ENCODE measurements around the gene PLAAT3.
"Not testable (repeated sequence)": the region's sequence is repeated elsewhere in the genome, so short reads cannot be mapped to it uniquely, and the experiment has no call there.

Gene PLAAT3
- 1.4 to 14.5 (median 7.4) reads per million in 9 experiments for total RNA-seq

DNA sequence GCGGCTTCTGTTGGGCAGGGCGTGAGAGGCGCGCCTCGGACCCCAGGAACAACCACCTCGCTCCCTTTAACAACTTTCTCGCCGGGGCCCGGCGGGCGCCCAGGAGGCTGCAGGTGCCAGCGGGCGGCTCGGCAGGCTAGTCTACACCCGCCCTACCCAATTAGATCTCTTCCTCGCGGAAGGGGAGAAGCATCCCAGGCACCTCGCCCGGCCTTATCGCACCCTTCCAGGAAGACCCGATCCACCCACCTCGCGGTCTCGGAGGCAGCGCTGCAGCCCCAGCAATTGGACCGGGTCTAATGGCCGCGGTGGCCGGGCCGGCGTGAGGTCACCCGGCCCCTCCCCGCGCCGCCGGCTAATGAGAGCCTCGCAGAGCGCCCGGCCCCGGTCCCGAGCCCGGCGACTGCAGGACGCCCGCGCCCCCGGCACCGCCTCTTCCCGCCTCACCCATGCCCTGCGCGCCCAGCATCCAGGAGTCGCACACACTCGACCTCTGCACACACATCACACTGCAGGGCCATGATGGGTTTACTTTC is at the start of gene PLAAT3:
TSS of gene PLAAT3 (minus strand) at position 298 of the 536 bp plus-strand sequence. CDS start 419 bp downstream, outside the sequence.
- H3K9me3 Mint-ChIP-seq, result no peaks in the 10 kb centered on the region
- DNase-seq (peak; percentile 29 to 33 (median 32)), ATAC-seq (replicated peaks) (peak; percentile 65)
- H3K36me3 Mint-ChIP-seq (ENCODE audit: insufficient read depth), result peaks cover 20% of the 10 kb centered on the region
- peaks cover 22 to 30% of the 10 kb centered on the region in 2 donors for H3K4me1 Mint-ChIP-seq (ENCODE audit: low read depth in 2 of 2)
- H3K27me3 Mint-ChIP-seq, result no peaks in the 10 kb centered on the region
- peak within 1 kb of the TSS; percentile 92 to 93 for H3K4me3 Mint-ChIP-seq
- H3K27ac Mint-ChIP-seq, result peak within 1 kb of the TSS; percentile 96 to 97

DNA sequence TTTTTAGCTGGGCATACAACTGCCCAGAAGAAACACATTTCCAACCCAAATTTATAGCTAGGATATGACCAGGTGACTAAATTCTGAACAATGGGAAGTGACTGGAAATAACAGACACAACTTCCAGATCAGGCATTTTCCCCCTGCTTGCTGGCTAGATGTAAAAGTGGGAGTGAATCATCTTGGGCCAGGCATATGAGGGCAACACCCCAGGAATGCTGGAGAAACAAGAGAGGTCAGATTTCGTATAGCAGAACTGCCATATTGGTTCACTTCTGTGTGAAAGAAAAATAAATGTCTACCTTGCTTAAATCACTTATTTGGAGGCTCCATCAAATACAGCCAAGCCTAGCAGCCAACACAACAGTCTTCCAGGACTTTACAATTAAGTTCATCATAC is 49.6 kb upstream of the PLAAT3 start:
- DNase-seq (no peak), ATAC-seq (replicated peaks) (no peak)
- Mint-ChIP-seq H3K9me3 (no peaks in the 10 kb centered on the region), H3K27me3 (no peaks in the 10 kb centered on the region), H3K4me1 (ENCODE audit: low read depth in 2 of 2) (peaks cover 20 to 31% of the 10 kb centered on the region in 2 donors), H3K36me3 (ENCODE audit: insufficient read depth) (no peaks in the 10 kb centered on the region), H3K27ac (peak overlapping the region in 1 of 2 donors; percentile 52), H3K4me3 (no peak overlapping the region)

DNA sequence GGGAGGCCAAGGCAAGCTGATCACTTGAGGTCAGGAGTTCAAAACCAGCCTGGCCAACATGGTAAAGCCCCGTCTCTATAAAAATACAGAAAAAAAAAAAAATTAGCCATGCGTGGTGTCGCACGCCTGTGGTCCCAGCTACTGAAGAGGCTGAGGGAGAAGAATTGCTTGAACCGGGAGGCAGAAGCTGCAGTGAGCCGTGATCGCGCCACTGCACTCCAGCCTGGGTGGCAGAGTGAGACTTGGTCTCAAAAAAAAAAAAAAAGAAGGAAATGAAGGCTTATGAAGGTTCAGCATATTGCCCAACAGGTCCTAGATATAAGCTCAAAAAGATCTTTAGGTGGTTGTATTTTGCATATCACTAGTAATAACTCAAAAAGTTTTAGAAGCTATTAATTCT is 46.7 kb upstream of the PLAAT3 start:
- Mint-ChIP-seq H3K36me3 (ENCODE audit: insufficient read depth) (peaks cover 21% of the 10 kb centered on the region), H3K4me1 (ENCODE audit: low read depth in 2 of 2) (peaks cover 16 to 25% of the 10 kb centered on the region in 2 donors), H3K27ac (peak overlapping the region; percentile 9 to 33), H3K4me3 (no peak overlapping the region), H3K27me3 (no peaks in the 10 kb centered on the region), H3K9me3 (no peaks in the 10 kb centered on the region)
- ATAC-seq (replicated peaks) (no peak), DNase-seq (no peak)

DNA sequence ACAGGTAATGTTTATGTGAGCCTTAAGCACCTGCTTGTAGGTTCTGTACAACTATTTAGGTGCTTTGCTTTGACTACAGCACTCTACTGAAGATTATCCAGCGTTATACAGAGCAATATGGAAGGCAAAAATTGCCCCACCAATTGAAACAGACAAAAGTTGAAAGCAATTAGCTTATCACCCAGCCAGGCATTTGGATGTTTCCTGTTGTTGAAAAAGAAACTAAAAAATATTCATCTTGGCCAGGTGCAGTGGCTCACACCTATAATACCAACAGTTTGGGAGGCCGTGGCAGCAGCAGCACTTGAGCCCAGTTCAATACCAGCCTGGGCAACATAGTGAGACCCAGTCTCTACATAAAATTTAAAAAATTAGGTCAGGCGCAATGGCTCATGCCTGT is 38.4 kb upstream of the PLAAT3 start:
- Mint-ChIP-seq H3K4me1 (ENCODE audit: low read depth in 2 of 2) (peaks cover 4% of the 10 kb centered on the region in 2 donors), H3K36me3 (ENCODE audit: insufficient read depth) (peaks cover 50% of the 10 kb centered on the region), H3K9me3 (no peaks in the 10 kb centered on the region), H3K4me3 (no peak overlapping the region), H3K27ac (peak overlapping the region in 1 of 2 donors; percentile 73), H3K27me3 (no peaks in the 10 kb centered on the region)
- DNase-seq (no peak), ATAC-seq (replicated peaks) (no peak)

DNA sequence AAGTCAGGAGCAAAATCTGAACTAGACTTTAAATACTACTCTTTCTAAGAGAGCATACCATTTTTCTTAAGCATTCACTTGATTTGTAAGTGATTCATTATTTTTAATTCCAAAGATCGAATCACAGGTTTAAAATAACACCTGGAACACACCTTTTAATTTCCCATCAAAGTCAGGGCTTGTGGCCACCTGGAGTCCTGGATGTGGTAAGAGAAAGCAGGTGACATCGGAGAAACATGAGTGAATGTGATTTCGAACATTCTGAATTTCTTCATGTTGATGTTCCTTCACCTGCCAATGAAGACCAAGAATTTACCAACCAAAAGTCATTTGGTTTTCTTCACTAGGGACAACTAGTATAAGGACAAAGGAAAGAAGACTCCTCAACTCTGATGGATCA is 29.0 kb upstream of the PLAAT3 start:
- Mint-ChIP-seq H3K4me1 (ENCODE audit: low read depth in 2 of 2) (peaks cover 7 to 15% of the 10 kb centered on the region in 2 donors), H3K27ac (no peak overlapping the region), H3K36me3 (ENCODE audit: insufficient read depth) (peaks cover 52% of the 10 kb centered on the region), H3K9me3 (no peaks in the 10 kb centered on the region), H3K27me3 (no peaks in the 10 kb centered on the region), H3K4me3 (no peak overlapping the region)
- no peak for DNase-seq
- ATAC-seq (replicated peaks), result no peak

DNA sequence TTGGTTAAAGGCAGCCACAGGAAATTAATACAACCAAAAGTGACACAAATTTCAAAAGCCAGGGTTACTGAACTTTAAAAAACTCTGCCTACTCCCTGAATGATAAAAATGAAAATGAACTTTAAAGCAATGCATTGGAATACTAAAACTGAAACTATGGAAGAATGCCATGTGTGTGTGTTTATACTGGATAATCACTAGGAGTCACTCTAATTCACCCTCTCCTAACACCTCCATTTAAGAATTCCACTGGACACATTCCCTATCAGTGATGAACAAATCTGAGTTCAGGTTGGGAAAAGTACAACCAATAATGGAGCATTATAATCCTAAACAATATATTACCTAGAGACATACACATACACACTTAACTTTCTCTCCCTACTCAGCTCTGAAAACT is 27.5 kb upstream of the PLAAT3 start:
- no peak for ATAC-seq (replicated peaks)
- no peak for DNase-seq
- peaks cover 46% of the 10 kb centered on the region for H3K36me3 Mint-ChIP-seq (ENCODE audit: insufficient read depth)
- no peaks in the 10 kb centered on the region for H3K27me3 Mint-ChIP-seq
- no peaks in the 10 kb centered on the region for H3K9me3 Mint-ChIP-seq
- H3K4me3 Mint-ChIP-seq, result no peak overlapping the region
- H3K4me1 Mint-ChIP-seq (ENCODE audit: low read depth in 2 of 2), result peaks cover 7 to 15% of the 10 kb centered on the region in 2 donors
- peak overlapping the region; percentile 44 to 61 for H3K27ac Mint-ChIP-seq

DNA sequence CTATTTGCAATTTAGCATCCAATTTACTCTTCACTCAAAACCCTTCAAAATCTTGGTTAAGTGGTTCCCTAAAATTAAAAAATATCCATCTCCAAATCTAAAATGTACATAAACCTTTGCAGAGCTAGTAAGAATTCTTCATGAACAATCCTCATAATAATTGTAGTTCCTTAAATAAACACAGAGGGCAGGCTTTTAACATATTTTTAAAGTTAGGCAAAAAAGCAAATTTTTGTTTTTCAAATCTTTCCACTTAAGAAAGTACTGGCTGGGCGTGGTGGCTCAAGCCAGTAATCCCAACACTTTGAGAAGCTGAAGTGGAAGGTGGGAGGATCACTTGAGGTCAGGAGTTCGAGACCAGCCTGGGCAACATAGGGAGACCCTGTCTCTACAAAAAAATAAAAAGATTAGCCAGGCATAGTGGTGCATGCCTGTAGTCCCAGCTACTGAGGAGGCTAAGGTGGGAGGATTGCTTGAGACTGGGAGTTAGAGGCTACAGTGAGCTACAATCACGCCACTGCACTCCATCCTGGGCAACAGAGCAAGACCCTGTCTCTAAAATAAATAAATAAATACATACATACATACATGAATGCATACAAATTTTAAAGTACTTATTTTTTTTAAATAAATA is 25.1 kb upstream of the PLAAT3 start:
- ATAC-seq (replicated peaks), result no peak
- no peak for DNase-seq
- Mint-ChIP-seq H3K9me3 (no peaks in the 10 kb centered on the region), H3K36me3 (ENCODE audit: insufficient read depth) (peaks cover 49% of the 10 kb centered on the region), H3K4me1 (ENCODE audit: low read depth in 2 of 2) (peaks cover 9 to 19% of the 10 kb centered on the region in 2 donors), H3K27me3 (no peaks in the 10 kb centered on the region), H3K4me3 (no peak overlapping the region), H3K27ac (peak overlapping the region in 1 of 2 donors; percentile 83)

DNA sequence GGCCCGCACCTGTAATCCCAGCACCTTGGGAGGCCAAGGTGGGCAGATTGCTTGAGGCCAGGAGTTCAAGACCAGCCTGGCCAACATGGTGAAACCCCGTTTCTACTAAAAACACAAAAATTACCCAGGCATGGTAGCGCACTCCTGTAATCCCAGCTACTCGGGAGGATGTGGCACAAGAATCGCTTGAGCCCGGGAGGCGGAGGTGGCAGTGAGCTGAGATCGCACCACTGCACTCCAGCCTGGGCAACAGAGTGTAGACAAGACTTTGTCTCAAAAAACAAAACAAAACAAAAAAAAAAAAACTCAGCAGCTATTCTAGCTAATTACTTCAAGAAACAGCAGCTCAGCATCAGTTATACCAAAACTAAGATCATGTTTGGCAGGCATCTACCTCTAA is 24.2 kb upstream of the PLAAT3 start:
- Mint-ChIP-seq H3K36me3 (ENCODE audit: insufficient read depth) (peaks cover 58% of the 10 kb centered on the region), H3K4me1 (ENCODE audit: low read depth in 2 of 2) (peaks cover 9 to 19% of the 10 kb centered on the region in 2 donors)
- not testable (repeated sequence) for H3K4me3 Mint-ChIP-seq; DNase-seq; H3K27me3 Mint-ChIP-seq; H3K27ac Mint-ChIP-seq; ATAC-seq (replicated peaks); H3K9me3 Mint-ChIP-seq

DNA sequence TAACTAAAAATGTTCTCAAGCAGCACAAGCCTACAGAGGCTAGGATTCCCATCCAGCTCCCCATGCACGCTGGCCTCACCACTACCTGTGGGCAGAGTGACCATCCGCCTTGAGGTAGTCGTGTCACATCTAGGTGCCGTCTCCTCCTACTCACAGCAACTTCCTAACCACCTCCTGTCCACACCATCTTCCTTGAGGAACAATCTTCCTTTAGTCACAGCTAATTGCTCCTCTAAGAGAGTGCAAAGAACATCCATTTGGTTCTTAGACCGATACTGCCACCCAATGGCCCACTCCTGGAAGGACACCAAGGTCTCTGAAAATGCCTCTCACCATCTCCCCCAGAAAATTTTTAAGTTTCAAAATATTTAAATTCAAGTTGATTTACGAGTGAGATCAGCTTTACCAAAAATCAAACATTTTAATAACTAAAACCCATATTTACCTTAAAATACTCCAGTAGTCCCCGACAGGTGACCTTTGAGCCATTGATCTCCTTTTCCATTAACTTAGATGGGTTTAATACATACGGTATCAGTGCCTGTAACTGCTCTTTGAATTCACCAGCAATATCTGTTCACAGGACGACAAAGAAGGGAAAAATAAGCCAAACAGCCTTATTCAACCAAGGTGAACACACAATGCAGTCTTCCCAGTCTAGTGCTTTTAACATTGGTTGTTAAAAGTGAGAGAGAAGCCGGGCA is 21.7 kb upstream of the PLAAT3 start:
- peaks cover 6 to 12% of the 10 kb centered on the region in 2 donors for H3K4me1 Mint-ChIP-seq (ENCODE audit: low read depth in 2 of 2)
- DNase-seq (peak; percentile 68 to 81 (median 70)), ATAC-seq (replicated peaks) (peak; percentile 83)
- H3K9me3 Mint-ChIP-seq, result no peaks in the 10 kb centered on the region
- peaks cover 70% of the 10 kb centered on the region for H3K36me3 Mint-ChIP-seq (ENCODE audit: insufficient read depth)
- no peaks in the 10 kb centered on the region for H3K27me3 Mint-ChIP-seq
- no peak overlapping the region for H3K4me3 Mint-ChIP-seq
- H3K27ac Mint-ChIP-seq, result no peak overlapping the region

DNA sequence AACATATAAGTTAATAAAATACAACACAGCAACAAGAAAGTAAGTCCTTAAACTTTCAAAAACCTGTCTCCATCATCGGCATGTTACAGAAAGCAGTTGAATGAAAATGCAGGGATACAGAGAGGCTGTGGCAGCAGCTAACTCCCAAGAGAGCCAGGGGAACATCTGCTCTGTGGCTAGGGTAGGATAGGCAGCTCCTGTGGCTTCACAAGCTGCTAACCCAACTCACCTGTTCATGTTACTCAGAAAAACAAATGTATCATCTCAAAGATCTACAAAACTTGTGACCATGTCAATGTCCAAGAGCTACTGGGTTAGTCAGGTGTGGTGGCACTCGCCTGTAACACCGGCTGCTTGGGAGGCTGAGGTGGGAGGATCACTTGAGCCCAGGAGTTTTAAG is 15.2 kb upstream of the PLAAT3 start:
- ATAC-seq (replicated peaks) (no peak), DNase-seq (no peak)
- Mint-ChIP-seq H3K4me3 (no peak overlapping the region), H3K27ac (no peak overlapping the region), H3K36me3 (ENCODE audit: insufficient read depth) (peaks cover 70% of the 10 kb centered on the region), H3K4me1 (ENCODE audit: low read depth in 2 of 2) (peaks cover 4 to 8% of the 10 kb centered on the region in 2 donors), H3K27me3 (no peaks in the 10 kb centered on the region), H3K9me3 (no peaks in the 10 kb centered on the region)

DNA sequence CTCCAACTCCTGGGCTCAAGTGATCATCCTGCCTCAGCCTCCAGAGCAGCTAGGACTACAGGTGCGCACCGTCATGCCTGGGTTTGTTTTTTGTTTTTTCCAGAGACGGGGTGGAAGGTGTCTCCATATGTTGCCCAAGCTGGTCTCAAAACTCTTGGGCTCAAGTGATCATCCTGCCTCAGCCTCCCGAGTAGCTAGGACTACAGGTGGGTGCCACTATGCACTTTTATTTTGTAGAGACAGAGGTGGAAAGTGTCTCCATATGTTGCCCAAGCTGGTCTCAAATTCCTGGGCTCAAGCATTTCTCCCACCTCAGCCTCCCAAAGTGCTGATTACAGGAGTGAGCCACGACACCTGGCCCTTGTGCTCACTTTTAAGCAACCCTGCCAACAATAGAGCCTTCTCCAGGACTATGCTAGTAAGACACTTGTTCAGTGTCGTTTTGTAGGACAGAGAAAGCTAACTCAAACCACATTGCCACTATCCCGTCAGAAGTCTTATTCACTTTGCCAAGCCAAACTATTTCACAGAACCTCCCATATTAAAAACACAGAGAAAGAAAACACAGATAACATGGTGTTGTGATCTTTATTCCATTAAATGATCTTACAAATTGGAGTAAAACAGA is 9.4 kb upstream of the PLAAT3 start:
- Mint-ChIP-seq H3K36me3 (ENCODE audit: insufficient read depth) (peaks cover 12% of the 10 kb centered on the region), H3K4me3 (no peak overlapping the region), H3K27me3 (no peaks in the 10 kb centered on the region), H3K4me1 (ENCODE audit: low read depth in 2 of 2) (peaks cover 8 to 13% of the 10 kb centered on the region in 2 donors), H3K9me3 (no peaks in the 10 kb centered on the region), H3K27ac (peak overlapping the region; percentile 3 to 25)
- DNase-seq (no peak), ATAC-seq (replicated peaks) (no peak)

DNA sequence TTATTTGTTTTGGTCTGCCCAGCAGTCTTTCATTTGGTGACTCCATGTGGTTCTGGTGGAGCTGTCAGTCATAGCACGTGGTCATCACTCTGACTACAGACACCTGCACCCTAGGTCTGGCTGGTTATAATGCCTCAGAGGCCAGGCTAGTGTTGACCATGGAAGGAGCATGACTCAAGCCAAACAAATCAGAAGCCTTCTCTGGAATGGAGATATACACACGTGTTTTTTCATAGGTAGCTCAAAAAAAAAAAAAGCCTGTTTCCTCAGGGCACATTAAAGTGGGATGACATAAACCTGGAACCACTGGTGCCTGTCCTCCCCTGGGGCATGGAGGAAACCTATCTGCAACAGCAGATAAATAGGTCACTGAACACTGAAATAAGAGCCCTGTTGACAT is 8.1 kb upstream of the PLAAT3 start:
- H3K9me3 Mint-ChIP-seq, result no peaks in the 10 kb centered on the region
- ATAC-seq (replicated peaks), result no peak
- H3K4me3 Mint-ChIP-seq, result no peak overlapping the region
- H3K4me1 Mint-ChIP-seq (ENCODE audit: low read depth in 2 of 2), result peaks cover 8 to 13% of the 10 kb centered on the region in 2 donors
- no peaks in the 10 kb centered on the region for H3K27me3 Mint-ChIP-seq
- H3K36me3 Mint-ChIP-seq (ENCODE audit: insufficient read depth), result peaks cover 6% of the 10 kb centered on the region
- H3K27ac Mint-ChIP-seq, result peak overlapping the region in 1 of 2 donors; percentile 14
- no peak for DNase-seq

DNA sequence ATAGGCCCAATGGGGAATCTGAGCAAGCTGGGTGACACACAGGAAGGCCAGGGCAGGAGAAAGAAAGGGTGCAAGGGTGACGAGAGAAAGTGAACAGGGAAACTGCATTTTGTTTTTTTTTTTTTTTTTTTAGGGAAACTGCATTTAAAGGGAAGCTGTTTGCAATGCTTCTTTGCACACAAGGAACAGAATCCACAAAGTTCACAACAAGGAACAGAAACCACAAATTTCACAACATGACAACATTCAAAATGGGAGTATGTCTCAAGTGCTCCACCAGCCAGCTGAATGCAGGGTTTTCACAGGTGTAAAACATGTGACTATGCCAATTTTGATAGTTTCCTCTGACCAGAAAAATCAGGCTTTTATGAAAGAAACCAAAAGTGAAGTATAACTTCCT is 6.8 kb upstream of the PLAAT3 start:
- Mint-ChIP-seq H3K36me3 (ENCODE audit: insufficient read depth) (peaks cover 6% of the 10 kb centered on the region), H3K27me3 (no peaks in the 10 kb centered on the region), H3K4me1 (ENCODE audit: low read depth in 2 of 2) (peaks cover 8 to 13% of the 10 kb centered on the region in 2 donors), H3K27ac (peak overlapping the region; percentile 75 to 89), H3K9me3 (no peaks in the 10 kb centered on the region), H3K4me3 (peak overlapping the region in 1 of 2 donors; percentile 50)
- no peak for DNase-seq
- no peak for ATAC-seq (replicated peaks)

Data from effector memory CD8-positive, alpha-beta T cell (primary cell).